Endothelial cell of umbilical vein (primary cell): ENCODE data around the gene STXBP5.

Source experiments
- CTCF ChIP-seq, 2 donors: IDR thresholded peaks; 1 replicate in 1 of 2; 2 replicates in 1 of 2; pipeline ENCODE4 v1.5.1; 2011; ENCODE audit warnings: low read length in 2 of 2, mild to moderate bottlenecking in 2 of 2, moderate library complexity in 2 of 2, control low read depth in 1 of 2, inconsistent platforms in 1 of 2, low read depth in 1 of 2; ENCODE audit not compliant: insufficient read depth in 1 of 2; ENCODE audit errors: extremely low read depth in 1 of 2
- EZH2 ChIP-seq: IDR thresholded peaks from 2 replicates; pipeline ENCODE4 v1.6.1; 2012; ENCODE audit warnings: borderline replicate concordance, low read depth, mild to moderate bottlenecking, moderate library complexity, low read length, inconsistent platforms; ENCODE audit not compliant: severe bottlenecking
- POLR2A ChIP-seq: IDR thresholded peaks from 2 replicates; pipeline ENCODE4 v1.6.1; 2012; ENCODE audit warnings: low read depth, mild to moderate bottlenecking, control low read depth, low read length
- POLR2AphosphoS5 ChIP-seq: IDR thresholded peaks from 2 replicates; pipeline ENCODE4 v1.6.1; 2012; ENCODE audit warnings: low read depth, mild to moderate bottlenecking, control low read depth, low read length, moderate library complexity; ENCODE audit not compliant: insufficient read depth

DNA sequence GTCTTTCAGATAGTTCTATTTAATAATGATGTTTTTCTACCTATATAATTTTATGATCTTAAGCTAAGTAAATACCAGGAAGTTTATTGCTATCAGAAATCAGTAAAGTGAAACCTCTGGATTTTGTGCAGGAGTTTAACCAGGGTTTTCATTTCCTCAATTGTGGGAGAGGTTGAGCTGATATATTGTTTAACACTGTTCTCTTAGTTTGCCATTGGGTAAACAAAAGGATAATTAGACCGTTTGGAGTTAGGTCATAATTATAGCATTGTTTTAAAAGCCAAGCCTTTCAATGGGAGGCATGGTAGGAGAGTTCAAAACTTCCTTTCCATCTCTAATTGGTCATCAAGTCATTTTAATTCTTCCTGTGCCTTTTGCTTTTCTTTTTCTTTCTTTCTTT, 58.7 kb downstream of the STXBP5 start:
- TF ChIP-seq CTCF (IDR thresholded peaks at IDR 0.05; ENCODE audit: extremely low read depth in 1 of 2, insufficient read depth in 1 of 2, low read depth in 1 of 2, low read length in 2 of 2) (no peak), POLR2AphosphoS5 (no peak), POLR2A (no peak), EZH2 (no peak)
